GM12878 (cell line): Measurements from ENCODE around the gene NKAP. TPM values are rescaled to one million over a fixed set of nuclear protein-coding genes. Genes with fewer than 3 reads are reported as not detected.

Source experiments
- ATAC-seq: fragments of 200-7000 bp; cut with Tn5 transposase; 3 replicates; pipeline ENCODE4 v1.9.1; 2020; ENCODE audit warnings: mild to moderate bottlenecking, moderate library complexity
- BruUV-seq: library from RNA; stranded (reverse); fragments of 400-500 nt; replicated peaks from 2 replicates; lab custom pipeline; 2021; lab: Mats Ljungman, UMichigan
- CTCF ChIA-PET: fragments of 300-600 bp; sonication (Branson Sonifier 250); formaldehyde crosslinking; extraction: SDS; loops from one replicate; lab custom pipeline; 2021; ENCODE audit warnings: inconsistent platforms; lab: Yijun Ruan, JAX
- POLR2A ChIA-PET: fragments of 350-600 bp; formaldehyde crosslinking; extraction: SDS; loops from one replicate; lab custom pipeline; 2021; ENCODE audit warnings: inconsistent platforms; lab: Charles Lee
- RAD21 ChIA-PET: fragments of 300-600 bp; sonication (Branson Sonifier 250); formaldehyde crosslinking; loops from one replicate; lab custom pipeline; 2023; ENCODE audit warnings: antibody characterized with exemption; ENCODE audit not compliant: unreplicated experiment; lab: Charles Lee
- SMC1A ChIA-PET: fragments of 300-600 bp; sonication (Branson Sonifier 250); formaldehyde crosslinking; loops from one replicate; lab custom pipeline; 2023; ENCODE audit not compliant: unreplicated experiment, uncharacterized antibody; lab: Charles Lee
- DNase-seq: peaks from one replicate; pipeline ENCODE4 v3.0.0-alpha.2; 2011; ENCODE audit warnings: low read depth, low spot score
- FAIRE-seq: peaks from 3 replicates; lab custom pipeline; 2011; peaks lifted over from hg19 to GRCh38; lab: Jason Lieb, UNC
- H2AFZ ChIP-seq: 2 replicates; pipeline ENCODE4 v1.6.0; 2011; ENCODE audit warnings: low read depth, low read length, control low read depth; ENCODE audit not compliant: control insufficient read depth
- H3K27ac ChIP-seq: 2 replicates; pipeline ENCODE4 v1.5.1; 2011; ENCODE audit warnings: control low read depth; ENCODE audit not compliant: control insufficient read depth, insufficient read depth
- H3K27me3 ChIP-seq, 2 experiments: replicated peaks in 1 of 2; 2 replicates each; pipeline versions ENCODE4 v1.6.0 to v1.6.1; 2011; ENCODE audit warnings: low read length in 1 of 2; ENCODE audit not compliant: control insufficient read depth in 2 of 2, insufficient read depth in 2 of 2
- H3K36me3 ChIP-seq, 2 experiments: 2 replicates each; pipeline ENCODE4 v1.5.1; 2011; ENCODE audit warnings: low read length in 1 of 2; ENCODE audit not compliant: control insufficient read depth in 2 of 2, insufficient read depth in 2 of 2
- H3K4me1 ChIP-seq: 2 replicates; pipeline ENCODE4 v1.6.1; 2011; ENCODE audit warnings: mild to moderate bottlenecking, low read length, moderate library complexity, mixed read lengths; ENCODE audit not compliant: control insufficient read depth, insufficient read depth
- H3K4me2 ChIP-seq: 2 replicates; pipeline ENCODE4 v1.6.0; 2011; ENCODE audit warnings: control low read depth; ENCODE audit not compliant: control insufficient read depth, insufficient read depth
- H3K4me3 ChIP-seq: fragments of 200-600 bp; sonication (generic); 2 replicates; pipeline ENCODE4 v1.5.1; 2016
- H3K79me2 ChIP-seq: 2 replicates; pipeline ENCODE4 v1.6.0; 2011; ENCODE audit warnings: low read length; ENCODE audit not compliant: control insufficient read depth, insufficient read depth
- H3K9ac ChIP-seq: 2 replicates; pipeline ENCODE4 v1.8.0; 2011; ENCODE audit warnings: low read length, control low read depth, mixed read lengths; ENCODE audit not compliant: control insufficient read depth, insufficient read depth
- H3K9me3 ChIP-seq: replicated peaks from 3 replicates; pipeline ENCODE4 v1.5.1; 2011; ENCODE audit warnings: mild to moderate bottlenecking, low read length; ENCODE audit not compliant: control insufficient read depth, insufficient read depth
- H4K20me1 ChIP-seq: 2 replicates; pipeline ENCODE4 v1.6.0; 2011; ENCODE audit not compliant: control insufficient read depth, insufficient read depth
- BHLHE40 ChIP-seq, 2 experiments: fragments of 450-650 bp in 1 of 2; IDR thresholded peaks; 2 replicates each; pipeline ENCODE4 v1.6.1; 2011 to 2017; ENCODE audit warnings: low read depth in 2 of 2, borderline replicate concordance in 1 of 2, improper control_type of control experiment in 1 of 2, low read length in 1 of 2, mild to moderate bottlenecking in 1 of 2
- SKIL ChIP-seq: fragments of 450-650 bp; IDR thresholded peaks from 2 replicates; pipeline ENCODE4 v1.6.1; 2017; ENCODE audit warnings: mild to moderate bottlenecking, low read depth, inconsistent platforms; ENCODE audit not compliant: poor library complexity, severe bottlenecking
- SMC3 ChIP-seq: IDR thresholded peaks from 2 replicates; pipeline ENCODE4 v1.6.1; 2011; ENCODE audit warnings: low read length, improper control_type of control experiment, borderline replicate concordance
- TCF7 ChIP-seq: IDR thresholded peaks from 2 replicates; pipeline ENCODE4 v1.6.1; 2014; ENCODE audit warnings: antibody characterized with exemption, borderline replicate concordance
- ZNF592 ChIP-seq: fragments of 450-650 bp; IDR thresholded peaks from 2 replicates; pipeline ENCODE4 v1.6.1; 2017; ENCODE audit warnings: mild to moderate bottlenecking, moderate library complexity
- WGBS: methylation state at CpG from one replicate; pipeline ENCODE4 v1.1.6; 2016; ENCODE audit warnings: low lambda C conversion rate; ENCODE audit not compliant: insufficient replicate concordance, insufficient coverage; ENCODE audit errors: missing lambda C conversion rate; 5-methylcytosine and 5-hydroxymethylcytosine counted together
- in situ Hi-C: fragments of 300-500 bp; cut with MboI; formaldehyde crosslinking; loops from 9 replicates; pipeline ENCODE4 v1.14.3; 2018; ENCODE audit warnings: mixed read lengths
- intact Hi-C: fragments of 100-400 bp; cut with micrococcal nuclease; formaldehyde crosslinking; loops from one replicate; pipeline ENCODE4 v1.14.2; 2022; ENCODE audit not compliant: unreplicated experiment
- polyA plus RNA-seq, 11 experiments: library from polyadenylated mRNA; depleted of rRNA in 4 of 11; unstranded in 6 of 11; stranded (reverse) in 5 of 11; fragments of >200 nt; fragmentation: Nextera tagmentation in 4 of 11; fragmentation: Illumina TruSeq in 1 of 11; extraction: Ambion mirVana in 4 of 11; extraction: Trizol in 1 of 11; gene quantifications; 1 replicate in 1 of 11; 2 replicates in 10 of 11; pipeline versions ENCODE4 v1.2.1 to v1.2.3, GENCODE V29; 2011 to 2016; ENCODE audit warnings: inconsistent platforms in 2 of 11, missing spikeins in 2 of 11, low read depth in 1 of 11
- total RNA-seq, 4 experiments: library from RNA; depleted of rRNA in 3 of 4; stranded (reverse); fragments of >200 nt in 3 of 4; fragmentation: Illumina TruSeq in 1 of 4; extraction: Trizol in 1 of 4; gene quantifications; 2 replicates each; pipeline versions ENCODE4 v1.2.1 to v1.2.3, GENCODE V29; 2013 to 2021
- TF ChIP-seq, protein P1 (sequence below): fragments of 450-650 bp; formaldehyde crosslinking; IDR thresholded peaks from 2 replicates; pipeline ENCODE4 v1.5.0; 2022; ENCODE audit warnings: mild to moderate bottlenecking, missing genetic modification characterization
- TF ChIP-seq, protein P2 (sequence below), 3 experiments: IDR thresholded peaks in 2 of 3; conservative IDR thresholded peaks in 1 of 3; 2 replicates each; pipeline ENCODE4 v1.5.1; 2011; ENCODE audit warnings: low read depth in 3 of 3, low read length in 3 of 3, mild to moderate bottlenecking in 3 of 3, control low read depth in 2 of 3, moderate library complexity in 2 of 3, inconsistent platforms in 1 of 3, mixed read lengths in 1 of 3; ENCODE audit not compliant: control insufficient read depth in 2 of 3, insufficient read depth in 1 of 3; ENCODE audit errors: extremely low read depth in 1 of 3

Gene NKAP
- total and polyA plus RNA-seq, 10 of the 15 experiments (the other 5 are each of a cell fraction or from before 2014, with no cell fraction given): 2.4 to 6.9 (median 5.3) TPM

- Histone ChIP-seq H3K79me2 (no peaks in the 10 kb centered on the region), H3K4me1 (no peaks in the 10 kb centered on the region), H3K4me3 (peak overlapping the region; percentile 41; the same call in 1 of the 2 replicates), H3K4me2 (peak overlapping the region; percentile 71), H3K27ac (no peak overlapping the region), H4K20me1 (no peaks in the 10 kb centered on the region), H3K36me3 (no peaks in the 10 kb centered on the region), H3K9ac (no peak overlapping the region), H2AFZ (peak overlapping the region; percentile 29; the same call in 1 of the 2 replicates), H3K9me3 (no peaks in the 10 kb centered on the region), H3K27me3 (no peaks in the 10 kb centered on the region)
- ATAC-seq: peak; percentile 99
- 37% methylated on average over 38 of the region's 40 CpGs for WGBS
- no peak for FAIRE-seq
- ChIA-PET RAD21 (interaction anchor here (1.1 to 1.5 kb wide), 4 partner anchors 9 to 278 kb away, joined by 3 to 4 read pairs (median 3); partner anchors contain the start of gene RPL39), POLR2A (interaction anchor here (0.8 to 1.1 kb wide), 2 partner anchors 11 to 97 kb away, joined by 3 to 4 read pairs; partner anchors contain the start of gene RPL39), CTCF (interaction anchor here (0.8 to 1.4 kb wide), 9 partner anchors 9 to 372 kb away, joined by 3 to 7 read pairs (median 5); partner anchors contain the start of gene RPL39), SMC1A (interaction anchor here (0.7 to 1.3 kb wide), 3 partner anchors 17 to 159 kb away, joined by 3 to 4 read pairs (median 3); partner anchors contain the start of genes NDUFA1 and RNF113A)
- TF ChIP-seq TCF7 (no peak), SKIL (no peak), BHLHE40 (IDR thresholded peaks at IDR 0.05; ENCODE audit: borderline replicate concordance in 1 of 2, low read depth in 2 of 2, low read length in 1 of 2) (no peak), SMC3 (0 out of 2 replicates have a peak, but pooled peaks have one; percentile 19), ZNF592 (no peak)
- TF ChIP-seq, protein P1, sequence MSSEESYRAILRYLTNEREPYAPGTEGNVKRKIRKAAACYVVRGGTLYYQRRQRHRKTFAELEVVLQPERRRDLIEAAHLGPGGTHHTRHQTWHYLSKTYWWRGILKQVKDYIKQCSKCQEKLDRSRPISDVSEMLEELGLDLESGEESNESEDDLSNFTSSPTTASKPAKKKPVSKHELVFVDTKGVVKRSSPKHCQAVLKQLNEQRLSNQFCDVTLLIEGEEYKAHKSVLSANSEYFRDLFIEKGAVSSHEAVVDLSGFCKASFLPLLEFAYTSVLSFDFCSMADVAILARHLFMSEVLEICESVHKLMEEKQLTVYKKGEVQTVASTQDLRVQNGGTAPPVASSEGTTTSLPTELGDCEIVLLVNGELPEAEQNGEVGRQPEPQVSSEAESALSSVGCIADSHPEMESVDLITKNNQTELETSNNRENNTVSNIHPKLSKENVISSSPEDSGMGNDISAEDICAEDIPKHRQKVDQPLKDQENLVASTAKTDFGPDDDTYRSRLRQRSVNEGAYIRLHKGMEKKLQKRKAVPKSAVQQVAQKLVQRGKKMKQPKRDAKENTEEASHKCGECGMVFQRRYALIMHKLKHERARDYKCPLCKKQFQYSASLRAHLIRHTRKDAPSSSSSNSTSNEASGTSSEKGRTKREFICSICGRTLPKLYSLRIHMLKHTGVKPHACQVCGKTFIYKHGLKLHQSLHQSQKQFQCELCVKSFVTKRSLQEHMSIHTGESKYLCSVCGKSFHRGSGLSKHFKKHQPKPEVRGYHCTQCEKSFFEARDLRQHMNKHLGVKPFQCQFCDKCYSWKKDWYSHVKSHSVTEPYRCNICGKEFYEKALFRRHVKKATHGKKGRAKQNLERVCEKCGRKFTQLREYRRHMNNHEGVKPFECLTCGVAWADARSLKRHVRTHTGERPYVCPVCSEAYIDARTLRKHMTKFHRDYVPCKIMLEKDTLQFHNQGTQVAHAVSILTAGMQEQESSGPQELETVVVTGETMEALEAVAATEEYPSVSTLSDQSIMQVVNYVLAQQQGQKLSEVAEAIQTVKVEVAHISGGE (CRISPR knock-in tag): no peak
- TF ChIP-seq, protein P2, sequence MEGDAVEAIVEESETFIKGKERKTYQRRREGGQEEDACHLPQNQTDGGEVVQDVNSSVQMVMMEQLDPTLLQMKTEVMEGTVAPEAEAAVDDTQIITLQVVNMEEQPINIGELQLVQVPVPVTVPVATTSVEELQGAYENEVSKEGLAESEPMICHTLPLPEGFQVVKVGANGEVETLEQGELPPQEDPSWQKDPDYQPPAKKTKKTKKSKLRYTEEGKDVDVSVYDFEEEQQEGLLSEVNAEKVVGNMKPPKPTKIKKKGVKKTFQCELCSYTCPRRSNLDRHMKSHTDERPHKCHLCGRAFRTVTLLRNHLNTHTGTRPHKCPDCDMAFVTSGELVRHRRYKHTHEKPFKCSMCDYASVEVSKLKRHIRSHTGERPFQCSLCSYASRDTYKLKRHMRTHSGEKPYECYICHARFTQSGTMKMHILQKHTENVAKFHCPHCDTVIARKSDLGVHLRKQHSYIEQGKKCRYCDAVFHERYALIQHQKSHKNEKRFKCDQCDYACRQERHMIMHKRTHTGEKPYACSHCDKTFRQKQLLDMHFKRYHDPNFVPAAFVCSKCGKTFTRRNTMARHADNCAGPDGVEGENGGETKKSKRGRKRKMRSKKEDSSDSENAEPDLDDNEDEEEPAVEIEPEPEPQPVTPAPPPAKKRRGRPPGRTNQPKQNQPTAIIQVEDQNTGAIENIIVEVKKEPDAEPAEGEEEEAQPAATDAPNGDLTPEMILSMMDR (IDR thresholded peaks at IDR 0.05 in 2 of 3, conservative IDR thresholded peaks at IDR 0.05 in 1 of 3; ENCODE audit: control insufficient read depth in 2 of 3, extremely low read depth in 1 of 3, insufficient read depth in 1 of 3, low read depth in 3 of 3, low read length in 3 of 3): peak; percentile 52 to 73 (median 52)
- no peak for DNase-seq
- intact Hi-C loops: loop anchor here (10.0 kb wide), 1 partner anchor 403 kb away; no protein-coding TSS in a partner anchor
- no TSS peak for BruUV-seq
- in situ Hi-C loops: no loop called here
Measured at GRCh38 chrX:119887721-119888425, 55.7 kb downstream of the NKAP start.
